Neuronal stem cell (in vitro differentiated cells): ENCODE data around the gene MERTK.
A peak's percentile ranks its signal among the peaks of the same experiment; 100 is the strongest.

Source experiments
- DNase-seq: peaks from one replicate; pipeline ENCODE4 v3.0.0-alpha.2; 2013; ENCODE audit warnings: low spot score
- H2AFZ ChIP-seq: one replicate; pipeline ENCODE4 v1.6.1; 2013; ENCODE audit warnings: mild to moderate bottlenecking, low read length, inconsistent platforms
- H2AK5ac ChIP-seq: 2 replicates; pipeline ENCODE4 v1.6.1; 2013; ENCODE audit warnings: low read depth, mild to moderate bottlenecking, inconsistent platforms, low read length, moderate library complexity, mixed read lengths
- H2BK120ac ChIP-seq: 2 replicates; pipeline ENCODE4 v1.6.1; 2013; ENCODE audit warnings: low read depth, mild to moderate bottlenecking, inconsistent platforms, low read length, moderate library complexity, mixed read lengths
- H2BK12ac ChIP-seq: one replicate; pipeline ENCODE4 v1.6.1; 2013; ENCODE audit warnings: low read length, inconsistent platforms
- H2BK15ac ChIP-seq: 2 replicates; pipeline ENCODE4 v1.6.1; 2013; ENCODE audit warnings: mild to moderate bottlenecking, low read length, inconsistent platforms, mixed read lengths
- H2BK5ac ChIP-seq: one replicate; pipeline ENCODE4 v1.6.1; 2013; ENCODE audit warnings: inconsistent platforms, mild to moderate bottlenecking, low read length, moderate library complexity
- H3K14ac ChIP-seq: one replicate; pipeline ENCODE4 v1.6.1; 2013; ENCODE audit warnings: low read length, inconsistent platforms
- H3K18ac ChIP-seq: 2 replicates; pipeline ENCODE4 v1.6.1; 2013; ENCODE audit warnings: low read length, inconsistent platforms
- H3K23ac ChIP-seq: 2 replicates; pipeline ENCODE4 v1.6.1; 2013; ENCODE audit warnings: low read depth, mild to moderate bottlenecking, mixed read lengths, low read length, inconsistent platforms; ENCODE audit not compliant: poor library complexity
- H3K27ac ChIP-seq: replicated peaks from 3 replicates; pipeline ENCODE4 v1.5.1; 2013; ENCODE audit warnings: low read length, inconsistent platforms
- H3K27me3 ChIP-seq, 3 experiments: 2 replicates each; pipeline ENCODE4 v1.6.1; 2013; ENCODE audit warnings: low read length in 3 of 3, mild to moderate bottlenecking in 2 of 3, inconsistent platforms in 1 of 3, low read depth in 1 of 3, mixed read lengths in 1 of 3, moderate library complexity in 1 of 3; ENCODE audit not compliant: control insufficient read depth in 3 of 3, insufficient read depth in 3 of 3
- H3K36me3 ChIP-seq, 2 donors: replicated peaks in 1 of 2; 2 replicates each; pipeline ENCODE4 v1.6.1; 2013; ENCODE audit warnings: low read length in 2 of 2; ENCODE audit not compliant: control insufficient read depth in 2 of 2, insufficient read depth in 2 of 2
- H3K4ac ChIP-seq: 2 replicates; pipeline ENCODE4 v1.6.1; 2013; ENCODE audit warnings: inconsistent platforms, mild to moderate bottlenecking, low read length, moderate library complexity
- H3K4me1 ChIP-seq, 2 donors: 1 replicate in 1 of 2; 2 replicates in 1 of 2; pipeline ENCODE4 v1.6.1; 2013; ENCODE audit warnings: low read length in 2 of 2, low read depth in 1 of 2; ENCODE audit not compliant: control insufficient read depth in 2 of 2, insufficient read depth in 1 of 2
- H3K4me2 ChIP-seq: one replicate; pipeline ENCODE4 v1.6.1; 2013; ENCODE audit warnings: mild to moderate bottlenecking, low read length, inconsistent platforms; ENCODE audit not compliant: insufficient read depth, poor library complexity, severe bottlenecking
- H3K4me3 ChIP-seq, 2 donors: 2 replicates each; pipeline ENCODE4 v1.5.1; 2013; ENCODE audit warnings: low read length in 2 of 2, mild to moderate bottlenecking in 2 of 2, inconsistent platforms in 1 of 2, moderate library complexity in 1 of 2
- H3K79me1 ChIP-seq: one replicate; pipeline ENCODE4 v1.6.1; 2013; ENCODE audit warnings: low read depth, mild to moderate bottlenecking, inconsistent platforms, low read length, moderate library complexity
- H3K9ac ChIP-seq: one replicate; pipeline ENCODE4 v1.6.1; 2013; ENCODE audit warnings: mild to moderate bottlenecking, low read depth, low read length, inconsistent platforms; ENCODE audit not compliant: poor library complexity
- H3K9me3 ChIP-seq, 2 donors: replicated peaks in 1 of 2; 2 replicates each; pipeline versions ENCODE3 to v1.6.1; 2013; ENCODE audit warnings: low read length in 2 of 2, mild to moderate bottlenecking in 2 of 2, inconsistent platforms in 1 of 2, low read depth in 1 of 2, mixed read lengths in 1 of 2, moderate library complexity in 1 of 2; ENCODE audit not compliant: control insufficient read depth in 2 of 2, insufficient read depth in 1 of 2
- H4K8ac ChIP-seq: one replicate; pipeline ENCODE4 v1.6.1; 2013; ENCODE audit warnings: low read depth, mild to moderate bottlenecking, inconsistent platforms, low read length, moderate library complexity
- H4K91ac ChIP-seq: one replicate; pipeline ENCODE4 v1.6.1; 2013; ENCODE audit warnings: low read length, low read depth, mild to moderate bottlenecking, inconsistent platforms; ENCODE audit not compliant: poor library complexity
- WGBS, 2 donors: extraction: QIAGEN DNeasy Blood & Tissue Kit; methylation state at CpG; one replicate each; pipeline ENCODE4 v1.1.7; 2013; ENCODE audit warnings: missing lambda C conversion rate in 2 of 2, mixed read lengths in 1 of 2; ENCODE audit not compliant: insufficient read length in 2 of 2, insufficient replicate concordance in 1 of 2; ENCODE audit errors: extremely low coverage in 2 of 2; 5-methylcytosine and 5-hydroxymethylcytosine counted together

Gene MERTK

DNA sequence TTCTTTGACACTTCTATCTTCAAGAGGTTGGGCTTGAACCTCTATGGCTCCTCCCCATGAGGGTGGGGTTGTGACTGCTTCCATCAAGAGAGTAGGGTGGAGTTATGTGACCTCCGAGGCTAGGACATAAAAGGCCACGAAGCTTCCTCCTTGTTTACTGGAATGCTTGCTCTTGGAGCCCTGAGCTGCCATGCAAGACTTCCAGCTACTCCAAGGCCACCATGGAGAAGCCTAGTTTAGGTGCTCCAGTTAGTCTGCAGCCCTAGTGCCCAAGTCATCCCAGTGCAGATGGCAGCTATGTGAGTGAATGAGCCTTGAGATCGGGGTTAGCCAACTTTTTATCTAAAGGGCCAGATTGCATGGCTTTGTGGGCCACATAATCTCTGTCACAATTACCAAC, 2.4 kb upstream of the MERTK start:
- H3K4me2 ChIP-seq: no peak overlapping the region
- no peak for DNase-seq

GRCh38 chr2:111896576-111896975, 1.8 kb upstream of the MERTK start:
- Histone ChIP-seq H3K14ac (no peak overlapping the region), H2BK15ac (no peak overlapping the region), H3K4me2 (no peak overlapping the region), H3K4me1 (peaks cover 5 to 8% of the 10 kb centered on the region in 2 donors), H2BK120ac (no peak overlapping the region), H2BK12ac (no peak overlapping the region), H3K4ac (no peak overlapping the region), H2BK5ac (no peak overlapping the region), H3K79me1 (no peaks in the 10 kb centered on the region), H3K9me3 (no peaks in the 10 kb centered on the region), H2AK5ac (no peak overlapping the region), H3K36me3 (no peaks in the 10 kb centered on the region), H2AFZ (no peak overlapping the region), H3K4me3 (no peak overlapping the region), H3K27ac (no peak overlapping the region), H4K91ac (no peak overlapping the region), H3K18ac (no peak overlapping the region), H3K23ac (no peak overlapping the region), H3K27me3 (peaks cover 0 to 28% (median 5%) of the 10 kb centered on the region in 3 experiments), H4K8ac (no peak overlapping the region), H3K9ac (no peak overlapping the region)
- WGBS, 2 donors: no CpG with 5 or more reads among the region's 6 CpGs
- no peak for DNase-seq

More for the DNA sequence above, 2.4 kb upstream of the MERTK start:
- Histone ChIP-seq H4K91ac (no peak overlapping the region), H3K27ac (no peak overlapping the region), H4K8ac (no peak overlapping the region), H3K27me3 (peaks cover 0 to 28% (median 5%) of the 10 kb centered on the region in 3 experiments), H2BK120ac (no peak overlapping the region), H2BK15ac (no peak overlapping the region), H3K4me3 (no peak overlapping the region), H2AFZ (peak overlapping the region; percentile 48), H3K9me3 (no peaks in the 10 kb centered on the region), H2BK12ac (no peak overlapping the region), H3K79me1 (no peaks in the 10 kb centered on the region), H2AK5ac (no peak overlapping the region), H2BK5ac (no peak overlapping the region), H3K9ac (no peak overlapping the region), H3K4ac (no peak overlapping the region), H3K23ac (no peak overlapping the region), H3K14ac (no peak overlapping the region), H3K36me3 (no peaks in the 10 kb centered on the region), H3K4me1 (peaks cover 5 to 8% of the 10 kb centered on the region in 2 donors), H3K18ac (no peak overlapping the region)
- no CpG with 5 or more reads among the region's 3 CpGs for WGBS, 2 donors

GRCh38 chr2:111897630-111897923, 830 bp upstream of the MERTK start:
- Histone ChIP-seq H3K79me1 (no peaks in the 10 kb centered on the region), H3K4me3 (peak overlapping the region; percentile 85 to 94), H2AFZ (peak overlapping the region; percentile 99), H2BK15ac (no peak overlapping the region), H3K36me3 (no peaks in the 10 kb centered on the region), H3K9me3 (no peaks in the 10 kb centered on the region), H3K4me1 (peaks cover 7 to 8% of the 10 kb centered on the region in 2 donors), H3K18ac (peak overlapping the region; percentile 86), H3K27ac (no peak overlapping the region), H2BK120ac (peak overlapping the region; percentile 48), H4K91ac (no peak overlapping the region), H2BK5ac (no peak overlapping the region), H2BK12ac (no peak overlapping the region), H4K8ac (no peak overlapping the region), H3K4me2 (peak overlapping the region; percentile 82), H3K9ac (peak overlapping the region; percentile 78), H3K14ac (no peak overlapping the region), H3K4ac (no peak overlapping the region), H2AK5ac (no peak overlapping the region), H3K27me3 (peaks cover 0 to 28% (median 5%) of the 10 kb centered on the region in 3 experiments), H3K23ac (peak overlapping the region; percentile 66)
- no peak for DNase-seq
- WGBS, 2 donors: no CpG with 5 or more reads among the region's 7 CpGs

- whole genome bisulfite sequencing, 2 donors: no CpG with 5 or more reads among the region's 70 CpGs
- Histone ChIP-seq H2BK5ac (peak overlapping the region; percentile 68), H3K36me3 (no peaks in the 10 kb centered on the region), H2BK15ac (peak overlapping the region; percentile 84), H3K27me3 (peaks cover 0 to 28% (median 5%) of the 10 kb centered on the region in 3 experiments), H3K9me3 (no peaks in the 10 kb centered on the region), H3K27ac (no peak overlapping the region), H2BK12ac (no peak overlapping the region), H2BK120ac (peak overlapping the region; percentile 95), H3K14ac (peak overlapping the region; percentile 82), H4K91ac (no peak overlapping the region), H3K4me2 (peak overlapping the region; percentile 90), H2AFZ (peak overlapping the region; percentile 99), H4K8ac (no peak overlapping the region), H3K18ac (peak overlapping the region; percentile 98), H3K79me1 (no peaks in the 10 kb centered on the region), H3K4me3 (peak overlapping the region; percentile 79 to 96), H3K4ac (no peak overlapping the region), H3K4me1 (peaks cover 8 to 15% of the 10 kb centered on the region in 2 donors), H2AK5ac (no peak overlapping the region), H3K9ac (peak overlapping the region; percentile 85), H3K23ac (peak overlapping the region; percentile 88)
- DNase-seq: peak; percentile 61
These were observed 502 bp downstream of the MERTK start for GRCh38 chr2:111898703-111899514.
